Measurements from ENCODE around the gene UBE2K. TPM values are rescaled to one million over a fixed set of nuclear protein-coding genes. Genes with fewer than 3 reads are reported as not detected.

UBE2K gene
- total and polyA plus RNA-seq, 2 of the 13 experiments (the other 11 are each of a cell fraction or from before 2014, with no cell fraction given), result 36.2 to 81.0 TPM

GRCh38 chr4:39818646-39819045 lies 120.7 kb downstream of the UBE2K start (continued):
- TF ChIP-seq MAX (IDR thresholded peaks at IDR 0.05), result no peak
- no peak for TF ChIP-seq ZSCAN22 (CRISPR knock-in tag; IDR thresholded peaks at IDR 0.05)
- no peak for TF ChIP-seq ZMYM2 (CRISPR knock-in tag; IDR thresholded peaks at IDR 0.05)
- no peak for TF ChIP-seq ZNF251 (CRISPR knock-in tag; IDR thresholded peaks at IDR 0.05)
- TF ChIP-seq GRHL1 (CRISPR knock-in tag; conservative IDR thresholded peaks at IDR 0.05), result no peak
- TF ChIP-seq PRMT3 (CRISPR knock-in tag; IDR thresholded peaks at IDR 0.05; ENCODE audit: borderline replicate concordance, low read depth), result no peak
- TF ChIP-seq RNF219 (CRISPR knock-in tag; IDR thresholded peaks at IDR 0.05), result no peak
- TF ChIP-seq PHF20 (CRISPR knock-in tag; IDR thresholded peaks at IDR 0.05), result no peak
- TF ChIP-seq ZFYVE20 (CRISPR knock-in tag; IDR thresholded peaks at IDR 0.05; ENCODE audit: borderline replicate concordance, low read depth), result no peak
- TF ChIP-seq JUNB (CRISPR knock-in tag; IDR thresholded peaks at IDR 0.05; ENCODE audit: borderline replicate concordance), result no peak
- TF ChIP-seq MAF1 (CRISPR knock-in tag; IDR thresholded peaks at IDR 0.05; ENCODE audit: borderline replicate concordance), result no peak
- TF ChIP-seq FIP1L1 (IDR thresholded peaks at IDR 0.05; ENCODE audit: borderline replicate concordance, insufficient read depth, low read depth, low read length), result no peak

All from HepG2 (cell line).